Measurements from ENCODE around the gene RAVER1. TPM values are rescaled to one million over a fixed set of nuclear protein-coding genes. Genes with fewer than 3 reads are reported as not detected.

Gene RAVER1
- total and polyA plus RNA-seq, 2 of the 13 experiments (the other 11 are each of a cell fraction or from before 2014, with no cell fraction given) = 3.6 to 7.9 TPM

- TF ChIP-seq ZNF513 (CRISPR knock-in tag; conservative IDR thresholded peaks at IDR 0.05) = no peak
- peak; percentile 96 for TF ChIP-seq MAX (IDR thresholded peaks at IDR 0.05)
- TF ChIP-seq KLF13 (CRISPR knock-in tag; IDR thresholded peaks at IDR 0.05) = no peak
- TF ChIP-seq ZNF496 (CRISPR knock-in tag; IDR thresholded peaks at IDR 0.05; ENCODE audit: insufficient replicate concordance) = no peak
- TF ChIP-seq ZNF772 (CRISPR knock-in tag; IDR thresholded peaks at IDR 0.05) = 0 out of 2 replicates have a peak, but pooled peaks have one; percentile 34
- no peak for TF ChIP-seq KDM5B (CRISPR knock-in tag; IDR thresholded peaks at IDR 0.05; ENCODE audit: borderline replicate concordance)
- peak; percentile 81 for TF ChIP-seq THAP11 (CRISPR knock-in tag; IDR thresholded peaks at IDR 0.05)
- peak; percentile 19; the same call in 1 of the 2 replicates for TF ChIP-seq SOX5 (CRISPR knock-in tag; IDR thresholded peaks at IDR 0.05; ENCODE audit: borderline replicate concordance)
- peak; percentile 95 for TF ChIP-seq ARID4A (CRISPR knock-in tag; IDR thresholded peaks at IDR 0.05; ENCODE audit: borderline replicate concordance)
- 0 out of 2 replicates have a peak, but pooled peaks have one; percentile 28 for TF ChIP-seq RCOR2 (CRISPR knock-in tag; IDR thresholded peaks at IDR 0.05)
- TF ChIP-seq KAT7 (CRISPR knock-in tag; IDR thresholded peaks at IDR 0.05; ENCODE audit: borderline replicate concordance) = peak; percentile 80; the same call in 1 of the 2 replicates
- peak; percentile 66 for TF ChIP-seq ZFP91 (CRISPR knock-in tag; IDR thresholded peaks at IDR 0.05; ENCODE audit: borderline replicate concordance)
- peak; percentile 85 for TF ChIP-seq UBTF (CRISPR knock-in tag; IDR thresholded peaks at IDR 0.05)
- peak; percentile 61; the same call in 1 of the 2 replicates for TF ChIP-seq GMEB1 (CRISPR knock-in tag; IDR thresholded peaks at IDR 0.05; ENCODE audit: borderline replicate concordance)
Measured at GRCh38 chr19:10315335-10316214, 17.8 kb downstream of the RAVER1 start, which contains the start of gene FDX2 (continued).

Data from HepG2 (cell line).